Measurements from ENCODE around the gene MUL1.
"Not testable (repeated sequence)": the region's sequence is repeated elsewhere in the genome, so short reads cannot be mapped to it uniquely, and the experiment has no call there.

MUL1 gene

DNA sequence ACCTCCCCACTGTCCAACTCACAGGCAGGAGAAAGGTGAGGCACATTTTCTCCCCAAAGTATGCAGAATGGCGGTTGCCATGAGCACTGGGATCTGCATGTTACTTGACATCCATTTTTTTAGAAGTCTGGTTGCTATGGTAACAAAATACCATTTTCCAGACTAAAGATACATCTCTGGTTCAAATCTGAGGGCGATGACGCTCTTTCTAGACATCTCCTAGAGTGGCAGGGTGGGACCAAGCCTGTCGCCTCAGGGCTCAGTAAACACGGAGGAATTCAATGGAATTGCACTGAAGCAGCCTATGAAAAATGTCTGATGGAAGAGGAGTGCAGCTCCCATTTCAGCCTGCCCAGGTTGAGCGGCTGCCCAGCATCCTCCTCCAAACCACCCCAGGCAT, 22.9 kb upstream of the MUL1 start:
- no peak for DNase-seq (ENCODE audit: low spot score)
- Histone ChIP-seq H3K36me3 (ENCODE audit: low read depth) (no peaks in the 10 kb centered on the region), H3K4me3 (ENCODE audit: severe bottlenecking) (no peak overlapping the region), H3K27ac (ENCODE audit: poor library complexity, severe bottlenecking) (no peak overlapping the region), H3K9me3 (ENCODE audit: severe bottlenecking) (no peaks in the 10 kb centered on the region), H3K4me1 (ENCODE audit: insufficient read depth, poor library complexity, severe bottlenecking) (no peaks in the 10 kb centered on the region), H3K27me3 (ENCODE audit: insufficient read depth, poor library complexity, severe bottlenecking) (no peaks in the 10 kb centered on the region)
- no peak for TF ChIP-seq CTCF (IDR thresholded peaks at IDR 0.05; ENCODE audit: poor library complexity, severe bottlenecking)
- peak; percentile 54 for ATAC-seq (ENCODE audit: low read depth)

DNA sequence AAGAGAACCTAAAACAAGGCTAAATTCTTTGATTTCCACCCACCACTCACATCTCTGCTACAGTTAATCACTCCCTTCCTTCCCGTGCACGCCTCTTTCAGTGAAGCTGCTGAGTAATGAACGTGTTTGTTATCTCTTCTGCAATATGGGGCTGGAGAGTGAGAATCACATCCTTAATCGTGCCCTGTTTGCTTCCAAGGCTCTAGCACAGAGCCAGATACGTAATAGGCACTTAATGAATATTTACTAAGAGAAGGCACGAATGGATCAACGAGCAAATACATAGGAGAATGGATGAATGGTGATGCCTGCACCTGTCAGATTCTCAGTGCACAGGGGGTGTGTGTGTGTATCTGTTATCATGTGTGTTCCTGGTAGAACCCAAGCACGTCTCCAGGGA, 22.4 kb upstream of the MUL1 start:
- ATAC-seq (ENCODE audit: low read depth) (no peak), DNase-seq (ENCODE audit: low spot score) (no peak)
- H3K9me3 ChIP-seq (ENCODE audit: severe bottlenecking) = no peaks in the 10 kb centered on the region
- no peak for TF ChIP-seq CTCF (IDR thresholded peaks at IDR 0.05; ENCODE audit: poor library complexity, severe bottlenecking)
- no peaks in the 10 kb centered on the region for H3K27me3 ChIP-seq (ENCODE audit: insufficient read depth, poor library complexity, severe bottlenecking)
- no peak overlapping the region for H3K4me3 ChIP-seq (ENCODE audit: severe bottlenecking)
- H3K27ac ChIP-seq (ENCODE audit: poor library complexity, severe bottlenecking) = no peak overlapping the region
- H3K36me3 ChIP-seq (ENCODE audit: low read depth) = no peaks in the 10 kb centered on the region
- H3K4me1 ChIP-seq (ENCODE audit: insufficient read depth, poor library complexity, severe bottlenecking) = no peaks in the 10 kb centered on the region

DNA sequence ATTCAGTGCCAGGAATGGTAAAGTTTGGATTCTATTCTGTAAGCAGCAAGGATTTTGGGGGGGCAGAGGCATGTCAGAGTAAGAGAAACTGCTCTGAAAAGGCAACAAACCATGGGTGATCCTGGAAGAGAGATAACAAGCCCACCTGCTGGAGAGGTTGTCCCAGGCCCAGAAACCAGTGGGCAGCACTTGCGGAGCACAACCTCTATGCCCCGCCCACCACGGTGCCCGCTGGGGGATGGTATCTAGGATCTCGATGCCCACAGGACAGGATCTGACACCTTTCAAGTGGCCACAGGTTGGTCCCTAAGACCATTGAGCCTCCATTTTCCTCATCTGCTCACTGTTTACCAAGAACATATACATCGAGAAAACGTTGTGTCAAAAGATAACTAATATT, 20.3 kb upstream of the MUL1 start:
- no peak overlapping the region for H3K4me3 ChIP-seq (ENCODE audit: severe bottlenecking)
- H3K27me3 ChIP-seq (ENCODE audit: insufficient read depth, poor library complexity, severe bottlenecking) = no peaks in the 10 kb centered on the region
- TF ChIP-seq CTCF (IDR thresholded peaks at IDR 0.05; ENCODE audit: poor library complexity, severe bottlenecking) = no peak
- no peaks in the 10 kb centered on the region for H3K9me3 ChIP-seq (ENCODE audit: severe bottlenecking)
- no peak overlapping the region for H3K27ac ChIP-seq (ENCODE audit: poor library complexity, severe bottlenecking)
- H3K36me3 ChIP-seq (ENCODE audit: low read depth) = no peaks in the 10 kb centered on the region
- no peaks in the 10 kb centered on the region for H3K4me1 ChIP-seq (ENCODE audit: insufficient read depth, poor library complexity, severe bottlenecking)
- ATAC-seq (ENCODE audit: low read depth) = no peak
- DNase-seq (ENCODE audit: low spot score) = no peak

GRCh38 chr1:20526267-20526666, 18.3 kb upstream of the MUL1 start:
- no peaks in the 10 kb centered on the region for H3K27me3 ChIP-seq (ENCODE audit: insufficient read depth, poor library complexity, severe bottlenecking)
- no peak overlapping the region for H3K4me3 ChIP-seq (ENCODE audit: severe bottlenecking)
- ATAC-seq (ENCODE audit: low read depth) = no peak
- no peak overlapping the region for H3K27ac ChIP-seq (ENCODE audit: poor library complexity, severe bottlenecking)
- no peaks in the 10 kb centered on the region for H3K4me1 ChIP-seq (ENCODE audit: insufficient read depth, poor library complexity, severe bottlenecking)
- no peaks in the 10 kb centered on the region for H3K9me3 ChIP-seq (ENCODE audit: severe bottlenecking)
- TF ChIP-seq CTCF (IDR thresholded peaks at IDR 0.05; ENCODE audit: poor library complexity, severe bottlenecking) = no peak
- DNase-seq (ENCODE audit: low spot score) = no peak
- no peaks in the 10 kb centered on the region for H3K36me3 ChIP-seq (ENCODE audit: low read depth)

DNA sequence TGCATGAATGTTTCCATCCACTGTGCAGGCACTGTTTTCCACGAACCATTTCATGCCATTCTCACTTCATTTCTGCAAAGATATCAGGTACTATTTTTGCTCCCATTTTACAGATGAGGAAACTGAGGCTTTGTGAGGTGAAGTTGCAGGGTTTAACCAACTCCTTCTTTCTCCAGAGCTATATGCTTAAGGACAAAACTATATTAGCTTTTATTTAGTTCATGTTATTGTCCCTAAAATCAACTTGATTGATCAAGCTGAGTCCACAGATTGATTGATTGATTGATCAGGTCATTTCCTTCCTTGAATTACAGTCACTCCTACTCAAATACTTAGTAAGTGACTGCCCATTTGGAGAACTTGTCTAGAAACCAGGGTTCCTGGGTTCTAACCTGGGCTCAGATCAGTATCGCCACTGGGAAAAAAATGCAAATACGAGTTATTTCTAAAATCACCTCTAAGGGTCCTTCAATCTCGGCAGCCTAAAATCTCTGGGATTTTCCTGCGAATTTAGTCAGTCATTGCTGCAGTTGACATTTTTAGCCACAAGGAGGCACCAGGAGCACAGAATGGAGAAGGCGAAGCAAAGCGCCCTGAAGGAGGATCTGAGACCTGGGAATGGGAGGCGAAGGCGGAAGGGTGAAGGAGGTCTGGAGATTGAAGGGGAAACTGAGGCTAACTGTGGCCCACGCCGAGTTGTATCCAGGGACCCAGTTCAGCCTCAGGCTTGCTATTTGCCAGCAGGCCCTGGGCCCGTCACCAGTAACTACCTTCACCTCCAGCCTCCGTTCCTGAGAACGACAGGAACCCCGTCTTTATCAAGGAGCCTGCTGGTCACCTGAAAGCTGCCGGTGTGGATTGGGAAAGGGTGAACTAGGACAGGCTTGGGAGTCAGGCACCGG, 14.3 kb upstream of the MUL1 start:
- H3K27ac ChIP-seq (ENCODE audit: poor library complexity, severe bottlenecking) = no peak overlapping the region
- H3K4me1 ChIP-seq (ENCODE audit: insufficient read depth, poor library complexity, severe bottlenecking) = no peaks in the 10 kb centered on the region
- no peaks in the 10 kb centered on the region for H3K27me3 ChIP-seq (ENCODE audit: insufficient read depth, poor library complexity, severe bottlenecking)
- H3K4me3 ChIP-seq (ENCODE audit: severe bottlenecking) = no peak overlapping the region
- peak; percentile 67 for ATAC-seq (ENCODE audit: low read depth)
- no peaks in the 10 kb centered on the region for H3K9me3 ChIP-seq (ENCODE audit: severe bottlenecking)
- TF ChIP-seq CTCF (IDR thresholded peaks at IDR 0.05; ENCODE audit: poor library complexity, severe bottlenecking) = peak; percentile 95
- H3K36me3 ChIP-seq (ENCODE audit: low read depth) = no peaks in the 10 kb centered on the region
- no peak for DNase-seq (ENCODE audit: low spot score)

GRCh38 chr1:20519609-20520262, 11.8 kb upstream of the MUL1 start:
- H3K4me1 ChIP-seq (ENCODE audit: insufficient read depth, poor library complexity, severe bottlenecking); H3K27ac ChIP-seq (ENCODE audit: poor library complexity, severe bottlenecking); H3K36me3 ChIP-seq (ENCODE audit: low read depth); DNase-seq (ENCODE audit: low spot score); H3K27me3 ChIP-seq (ENCODE audit: insufficient read depth, poor library complexity, severe bottlenecking); H3K9me3 ChIP-seq (ENCODE audit: severe bottlenecking); ATAC-seq (ENCODE audit: low read depth); H3K4me3 ChIP-seq (ENCODE audit: severe bottlenecking): not testable (repeated sequence)
